GM18511 (cell line): Measurements from ENCODE around the gene NABP2.
"Not testable (repeated sequence)": the region's sequence is repeated elsewhere in the genome, so short reads cannot be mapped to it uniquely, and the experiment has no call there.

Source experiments
- ATAC-seq: cut with Tn5 transposase; IDR thresholded peaks from one replicate; pipeline ENCODE4 v1.9.1; 2021; ENCODE audit warnings: mild to moderate bottlenecking, moderate library complexity; ENCODE audit not compliant: unreplicated experiment

NABP2 gene

DNA sequence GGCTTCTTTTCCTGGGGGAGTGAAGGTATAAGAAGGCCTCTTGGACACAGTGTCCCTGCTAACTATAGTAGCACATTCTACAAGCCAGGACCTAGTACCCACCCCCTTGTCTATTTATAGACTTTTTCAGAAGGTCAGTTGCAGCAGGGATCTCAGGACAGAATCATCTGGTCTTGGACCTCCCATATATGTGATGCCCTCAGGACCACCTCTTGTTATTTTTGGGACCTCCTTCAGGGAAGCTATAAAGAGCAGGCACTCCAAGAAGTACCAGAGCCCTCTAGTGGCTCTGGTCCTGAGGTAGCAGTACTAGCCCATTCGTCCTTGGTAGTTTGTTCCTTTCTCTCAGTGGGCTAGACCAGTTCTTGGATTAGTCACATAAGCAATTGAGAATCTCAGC, 46.9 kb downstream of the NABP2 start:
- ATAC-seq = no peak

DNA sequence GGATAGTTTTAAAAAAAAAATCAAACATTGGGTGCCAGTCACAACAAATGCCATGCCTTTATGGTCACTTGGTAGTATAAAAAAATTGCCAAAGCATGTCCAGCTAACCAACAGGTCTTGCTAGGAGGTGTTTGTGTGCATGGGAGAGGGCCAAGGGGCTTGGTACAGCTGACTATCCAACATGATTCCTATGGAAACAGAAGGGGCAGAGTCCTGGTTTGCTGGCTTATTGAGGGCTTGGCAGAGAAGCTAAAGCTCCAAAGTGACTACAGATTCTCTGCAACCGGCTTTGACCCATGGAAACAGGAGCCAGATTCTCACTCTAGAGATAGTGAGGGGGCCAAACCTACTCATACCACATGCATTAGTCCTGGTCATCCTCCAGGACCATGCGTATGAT, 48.3 kb downstream of the NABP2 start:
- ATAC-seq = not testable (repeated sequence)

DNA sequence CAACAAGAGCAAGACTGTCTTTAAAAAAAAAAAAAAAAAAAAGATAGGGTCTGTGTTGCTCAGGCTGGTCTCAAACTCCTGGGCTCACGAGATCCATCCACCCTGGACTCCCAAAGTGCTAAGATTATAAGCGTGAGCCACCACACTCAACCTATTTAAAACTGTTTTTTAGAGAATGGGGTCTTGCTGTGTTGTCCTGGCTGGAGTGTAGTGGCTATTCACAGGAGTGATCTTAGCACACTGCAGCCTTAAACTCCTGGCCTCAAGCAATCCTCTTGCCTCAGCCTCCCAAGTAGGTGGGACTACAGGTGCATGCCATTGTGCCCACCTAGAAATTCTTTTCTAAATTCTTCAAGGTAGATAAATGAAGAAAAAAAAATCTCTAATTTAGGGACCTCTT, 50.2 kb downstream of the NABP2 start:
- ATAC-seq = no peak

DNA sequence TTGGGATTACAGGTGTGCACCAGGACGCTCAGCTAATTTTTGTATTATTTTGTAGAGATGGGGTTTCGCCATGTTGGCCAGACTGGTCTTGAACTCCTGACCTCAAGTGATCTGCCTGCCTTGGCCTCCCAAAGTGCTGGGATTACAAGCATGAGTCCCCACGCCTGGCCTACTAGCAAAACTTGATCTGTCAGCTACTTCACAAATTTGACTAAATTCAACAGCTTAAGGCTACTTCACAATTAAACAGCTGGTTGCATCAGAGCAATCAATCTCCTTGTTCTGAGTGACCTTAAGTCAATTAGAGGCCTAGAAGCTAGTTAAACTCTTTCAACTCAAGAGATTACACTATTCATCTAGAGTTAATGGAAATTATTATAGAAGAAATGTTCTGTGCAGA, 54.8 kb downstream of the NABP2 start:
- ATAC-seq = no peak
